Fibroblast of peridontal ligament (primary cell): ENCODE data around the gene CD99L2.

Experiments
- DNase-seq: peaks from one replicate; pipeline ENCODE4 v3.0.0-alpha.2; 2010; ENCODE audit errors: extremely low read depth

CD99L2 gene

GRCh38 chrX:150898343-150899190 is at the start of gene CD99L2:
Gene CD99L2 (minus strand): TSS chrX:150898668. CDS start chrX:150898588, 80 bp downstream.
- peak; percentile 72 for DNase-seq

GRCh38 chrX:150944233-150944632 is 45.8 kb upstream of the CD99L2 start:
- no peak for DNase-seq

- no peak for DNase-seq
These were observed 44.6 kb upstream of the CD99L2 start for GRCh38 chrX:150942942-150943594.

GRCh38 chrX:150941580-150941979 is 43.1 kb upstream of the CD99L2 start:
- DNase-seq: no peak

- DNase-seq: no peak
These were observed 42.5 kb upstream of the CD99L2 start for GRCh38 chrX:150940844-150941495.

GRCh38 chrX:150936556-150936955 is 38.1 kb upstream of the CD99L2 start:
- DNase-seq: no peak

GRCh38 chrX:150935467-150935866 is 37.0 kb upstream of the CD99L2 start:
- DNase-seq: peak; percentile 60

- peak; percentile 17 for DNase-seq
These were observed 36.0 kb upstream of the CD99L2 start for GRCh38 chrX:150934453-150934852.

- peak; percentile 8 for DNase-seq
These were observed 35.5 kb upstream of the CD99L2 start for GRCh38 chrX:150933945-150934350.

- DNase-seq: no peak
These were observed 30.6 kb upstream of the CD99L2 start for GRCh38 chrX:150929058-150929457.

GRCh38 chrX:150926791-150927190 is 28.3 kb upstream of the CD99L2 start:
- no peak for DNase-seq

- no peak for DNase-seq
These were observed 27.8 kb upstream of the CD99L2 start for GRCh38 chrX:150926304-150926703.

- no peak for DNase-seq
These were observed 20.9 kb upstream of the CD99L2 start for GRCh38 chrX:150919401-150919800.

- DNase-seq: peak; percentile 73
These were observed 15.0 kb upstream of the CD99L2 start for GRCh38 chrX:150913511-150913910.

GRCh38 chrX:150907474-150907873 is 9.0 kb upstream of the CD99L2 start:
- no peak for DNase-seq

GRCh38 chrX:150906694-150907093 is 8.2 kb upstream of the CD99L2 start:
- DNase-seq: no peak

- no peak for DNase-seq
These were observed 6.8 kb upstream of the CD99L2 start for GRCh38 chrX:150905293-150905692.

GRCh38 chrX:150903110-150903508 is 4.6 kb upstream of the CD99L2 start:
- DNase-seq: no peak

GRCh38 chrX:150902434-150903109 is 4.1 kb upstream of the CD99L2 start:
- no peak for DNase-seq

GRCh38 chrX:150899191-150899757 is 806 bp upstream of the CD99L2 start:
- peak; percentile 15 for DNase-seq

GRCh38 chrX:150897421-150898320 is 797 bp downstream of the CD99L2 start:
- DNase-seq: peak; percentile 24
